NCI-H1092 treated with DMSO at 0.1 percent for 48 hours (cell line): Measurements from ENCODE around the gene GRIA1.
"Not testable (repeated sequence)": the region's sequence is repeated elsewhere in the genome, so short reads cannot be mapped to it uniquely, and the experiment has no call there.

Experiments
- DNase-seq: peaks from one replicate; lab custom pipeline; 2025; lab: John Stamatoyannopoulos, UW

The GRIA1 gene

GRCh38 chr5:153835891-153836515, 345.5 kb downstream of the GRIA1 start:
- DNase-seq = no peak

DNA sequence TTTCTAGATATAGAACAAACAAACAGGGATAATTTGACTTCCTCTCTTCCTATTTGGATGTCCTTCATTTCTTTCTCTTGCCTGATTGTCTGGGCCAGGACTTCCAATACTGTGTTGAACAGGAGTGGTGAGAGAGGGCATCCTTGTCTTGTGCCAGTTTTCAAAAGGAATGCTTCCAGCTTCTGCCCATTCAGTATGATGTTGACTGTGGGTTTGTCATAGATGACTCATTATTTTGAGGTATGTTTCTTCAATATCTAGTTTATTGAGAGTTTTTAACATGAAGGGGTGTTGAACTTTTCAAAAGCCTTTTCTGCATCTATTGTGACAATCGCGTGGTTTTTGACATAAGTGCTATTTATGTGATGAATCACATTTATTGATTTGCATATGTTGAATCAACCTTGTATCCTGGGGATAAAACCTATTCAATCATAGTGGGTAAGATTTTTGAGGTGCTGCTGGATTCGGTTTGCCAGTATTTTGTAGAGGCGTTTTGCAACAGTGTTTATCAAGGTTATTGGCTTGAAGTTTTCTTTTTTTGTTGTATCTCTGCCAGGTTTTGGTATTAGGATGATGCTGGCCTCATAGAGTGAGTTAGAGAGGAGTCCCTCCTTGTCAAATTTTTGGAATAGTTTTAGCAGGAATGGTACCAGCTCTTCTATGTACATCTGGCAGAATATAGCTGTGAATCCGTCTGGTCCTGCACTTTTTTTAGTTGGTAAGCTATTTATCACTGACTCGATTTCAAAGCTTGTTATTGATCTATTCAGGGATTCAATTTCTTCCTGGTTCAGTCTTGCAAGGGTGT, 359.0 kb downstream of the GRIA1 start:
- DNase-seq = not testable (repeated sequence)

DNA sequence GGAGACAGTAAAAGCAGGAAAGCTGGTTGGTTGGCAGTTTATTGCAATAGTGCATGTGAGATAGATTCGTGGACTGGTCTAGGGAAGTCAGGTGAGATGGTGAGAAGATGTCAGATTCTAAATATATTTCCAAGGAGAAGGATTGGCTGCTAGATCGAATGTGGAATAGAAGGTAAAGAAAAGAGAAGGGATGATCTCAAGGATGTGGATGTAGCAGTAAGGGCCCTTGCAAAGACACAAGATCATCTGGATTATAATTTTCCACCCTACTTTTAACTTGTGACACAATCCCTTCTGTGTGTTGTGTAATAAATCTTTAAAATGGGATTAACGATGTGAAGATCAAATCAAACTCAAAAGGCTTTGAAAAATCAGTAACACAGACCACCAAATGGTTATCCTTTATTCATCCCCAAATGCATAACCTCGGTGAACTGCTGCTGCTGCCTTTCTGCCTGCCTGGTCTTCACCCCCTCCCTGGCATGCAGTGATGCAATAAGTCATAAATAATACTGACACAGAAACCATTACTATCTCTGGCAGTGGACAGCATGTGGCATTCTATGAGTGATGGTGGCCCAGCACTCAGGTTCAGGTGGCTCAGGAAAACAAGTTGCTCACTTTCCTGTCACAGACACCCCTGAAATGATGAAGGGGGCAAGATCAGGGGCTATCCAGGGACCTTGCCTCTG, 369.9 kb downstream of the GRIA1 start:
- no peak for DNase-seq

GRCh38 chr5:153862906-153863305, 372.4 kb downstream of the GRIA1 start:
- DNase-seq = not testable (repeated sequence)
